Neural progenitor cell (in vitro differentiated cells): Measurements from ENCODE around the gene KRT20. TPM values are rescaled to one million over a fixed set of nuclear protein-coding genes. Genes with fewer than 3 reads are reported as not detected.

Source experiments
- DNase-seq: peaks from one replicate; pipeline ENCODE4 v3.0.0-alpha.2; 2016; ENCODE audit warnings: low spot score
- H2AFZ ChIP-seq: fragments of 200-600 bp; sonication (generic); replicated peaks from 2 replicates; pipeline ENCODE4 v1.6.1; 2016; ENCODE audit warnings: antibody characterized with exemption
- H3F3A ChIP-seq: fragments of 200-600 bp; sonication (generic); 2 replicates; pipeline ENCODE4 v1.6.1; 2016; ENCODE audit warnings: antibody characterized with exemption, low read depth
- H3K27ac ChIP-seq: fragments of 200-600 bp; sonication (generic); 2 replicates; pipeline ENCODE4 v1.5.1; 2016; ENCODE audit warnings: mild to moderate bottlenecking
- H3K27me3 ChIP-seq: fragments of 200-600 bp; sonication (generic); 2 replicates; pipeline ENCODE4 v1.6.1; 2016; ENCODE audit warnings: mild to moderate bottlenecking, moderate library complexity
- H3K36me3 ChIP-seq: fragments of 200-600 bp; sonication (generic); 2 replicates; pipeline ENCODE4 v1.5.1; 2016
- H3K4me1 ChIP-seq: fragments of 200-600 bp; sonication (generic); 2 replicates; pipeline ENCODE4 v1.6.1; 2016; ENCODE audit warnings: mixed run types
- H3K4me2 ChIP-seq: fragments of 200-600 bp; sonication (generic); 2 replicates; pipeline ENCODE4 v1.6.1; 2016
- H3K4me3 ChIP-seq: fragments of 200-600 bp; sonication (generic); 2 replicates; pipeline ENCODE4 v1.5.1; 2016
- H3K79me2 ChIP-seq: fragments of 200-600 bp; sonication (generic); 2 replicates; pipeline ENCODE4 v1.6.1; 2016; ENCODE audit warnings: low read depth
- H3K9ac ChIP-seq: fragments of 200-600 bp; sonication (generic); 2 replicates; pipeline ENCODE4 v1.6.1; 2016
- H3K9me3 ChIP-seq: fragments of 200-600 bp; sonication (generic); 2 replicates; pipeline ENCODE4 v1.5.1; 2016; ENCODE audit warnings: low read depth
- H4K20me1 ChIP-seq: fragments of 200-600 bp; sonication (generic); 2 replicates; pipeline ENCODE4 v1.6.1; 2016; ENCODE audit warnings: low read depth
- H3K27ac Mint-ChIP-seq: 3 replicates; pipeline ENCODE4 v1.8.0; 2021; ENCODE audit warnings: mixed read lengths
- H3K27me3 Mint-ChIP-seq: 2 replicates; pipeline ENCODE4 v1.8.0; 2022; ENCODE audit warnings: low read depth, mild to moderate bottlenecking, inconsistent platforms, moderate library complexity, mixed read lengths; ENCODE audit not compliant: insufficient read depth
- H3K36me3 Mint-ChIP-seq: 3 replicates; pipeline ENCODE4 v1.8.0; 2021; ENCODE audit warnings: mixed read lengths
- H3K4me1 Mint-ChIP-seq: 3 replicates; pipeline ENCODE4 v1.8.0; 2021; ENCODE audit warnings: mixed read lengths
- H3K4me3 Mint-ChIP-seq: 3 replicates; pipeline ENCODE4 v1.8.0; 2021; ENCODE audit warnings: mild to moderate bottlenecking, moderate library complexity, mixed read lengths
- H3K9me3 Mint-ChIP-seq: 3 replicates; pipeline ENCODE4 v1.8.0; 2020; ENCODE audit warnings: mixed read lengths
- EZH2 ChIP-seq: fragments of 200-600 bp; sonication (generic); IDR thresholded peaks from 2 replicates; pipeline ENCODE4 v1.6.1; 2017; ENCODE audit warnings: antibody characterized with exemption, mild to moderate bottlenecking, moderate library complexity
- EZH2phosphoT487 ChIP-seq: fragments of 200-600 bp; sonication (generic); IDR thresholded peaks from 2 replicates; pipeline ENCODE4 v1.6.1; 2017; ENCODE audit warnings: antibody characterized with exemption
- total RNA-seq: library from RNA; depleted of rRNA; stranded (reverse); fragments of >200 nt; gene quantifications from 2 replicates; pipeline ENCODE4 v1.2.3, GENCODE V29; 2015; ENCODE audit warnings: low replicate concordance
- TF ChIP-seq, protein P1 (sequence below): fragments of 200-600 bp; sonication (generic); IDR thresholded peaks from 2 replicates; pipeline ENCODE4 v1.5.1; 2017; ENCODE audit warnings: antibody characterized with exemption, mild to moderate bottlenecking

KRT20 gene
- total RNA-seq, 1 donor from 2014 or later: not detected

- Mint-ChIP-seq H3K36me3 (no peaks in the 10 kb centered on the region), H3K4me1 (no peaks in the 10 kb centered on the region), H3K27me3 (peaks cover 2% of the 10 kb centered on the region), H3K9me3 (no peaks in the 10 kb centered on the region), H3K4me3 (no peak overlapping the region), H3K27ac (no peak overlapping the region)
- Histone ChIP-seq H3F3A (no peaks in the 10 kb centered on the region), H3K4me1 (no peaks in the 10 kb centered on the region), H4K20me1 (no peaks in the 10 kb centered on the region), H3K4me3 (no peak overlapping the region), H3K9ac (no peak overlapping the region), H2AFZ (no peak overlapping the region), H3K79me2 (no peaks in the 10 kb centered on the region), H3K27ac (no peak overlapping the region), H3K36me3 (no peaks in the 10 kb centered on the region), H3K27me3 (no peaks in the 10 kb centered on the region), H3K4me2 (no peak overlapping the region), H3K9me3 (no peaks in the 10 kb centered on the region)
- TF ChIP-seq EZH2phosphoT487 (no peak), EZH2 (no peak)
- TF ChIP-seq, protein P1, sequence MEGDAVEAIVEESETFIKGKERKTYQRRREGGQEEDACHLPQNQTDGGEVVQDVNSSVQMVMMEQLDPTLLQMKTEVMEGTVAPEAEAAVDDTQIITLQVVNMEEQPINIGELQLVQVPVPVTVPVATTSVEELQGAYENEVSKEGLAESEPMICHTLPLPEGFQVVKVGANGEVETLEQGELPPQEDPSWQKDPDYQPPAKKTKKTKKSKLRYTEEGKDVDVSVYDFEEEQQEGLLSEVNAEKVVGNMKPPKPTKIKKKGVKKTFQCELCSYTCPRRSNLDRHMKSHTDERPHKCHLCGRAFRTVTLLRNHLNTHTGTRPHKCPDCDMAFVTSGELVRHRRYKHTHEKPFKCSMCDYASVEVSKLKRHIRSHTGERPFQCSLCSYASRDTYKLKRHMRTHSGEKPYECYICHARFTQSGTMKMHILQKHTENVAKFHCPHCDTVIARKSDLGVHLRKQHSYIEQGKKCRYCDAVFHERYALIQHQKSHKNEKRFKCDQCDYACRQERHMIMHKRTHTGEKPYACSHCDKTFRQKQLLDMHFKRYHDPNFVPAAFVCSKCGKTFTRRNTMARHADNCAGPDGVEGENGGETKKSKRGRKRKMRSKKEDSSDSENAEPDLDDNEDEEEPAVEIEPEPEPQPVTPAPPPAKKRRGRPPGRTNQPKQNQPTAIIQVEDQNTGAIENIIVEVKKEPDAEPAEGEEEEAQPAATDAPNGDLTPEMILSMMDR: no peak
- no peak for DNase-seq
Measured at GRCh38 chr17:40873801-40874200, 11.2 kb downstream of the KRT20 start.

DNA sequence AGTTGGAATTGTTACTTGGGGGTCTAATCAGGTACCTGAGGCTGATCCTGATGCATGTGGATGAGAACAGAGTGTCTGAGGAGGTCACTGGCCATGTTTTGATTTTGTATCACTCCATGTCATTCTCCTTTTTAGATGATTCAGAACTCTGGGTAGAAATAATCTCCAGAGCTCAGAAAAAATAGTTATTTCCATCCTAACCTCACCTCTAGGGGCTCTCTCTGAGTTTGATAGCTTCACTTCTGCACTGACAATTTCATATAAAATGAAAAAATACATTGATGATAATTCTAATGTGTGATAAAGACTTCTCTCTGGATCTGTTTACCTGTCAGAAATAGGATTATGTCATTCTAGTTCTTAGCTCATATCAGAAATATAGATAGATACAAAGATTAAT lies 11.8 kb downstream of the KRT20 start:
- no peaks in the 10 kb centered on the region for H3K79me2 ChIP-seq
- Mint-ChIP-seq H3K27me3 (peaks cover 2% of the 10 kb centered on the region), H3K36me3 (no peaks in the 10 kb centered on the region), H3K4me1 (no peaks in the 10 kb centered on the region), H3K9me3 (no peaks in the 10 kb centered on the region), H3K27ac (no peak overlapping the region), H3K4me3 (no peak overlapping the region)
- no peak for DNase-seq
- no peak for TF ChIP-seq EZH2
- TF ChIP-seq EZH2phosphoT487: no peak
- TF ChIP-seq, protein P1: no peak
- H3K27ac ChIP-seq: no peak overlapping the region
- H4K20me1 ChIP-seq: no peaks in the 10 kb centered on the region
- no peak overlapping the region for H3K4me2 ChIP-seq
- H3K4me3 ChIP-seq: no peak overlapping the region
- H3K36me3 ChIP-seq: no peaks in the 10 kb centered on the region
- H2AFZ ChIP-seq: no peak overlapping the region
- H3K4me1 ChIP-seq: no peaks in the 10 kb centered on the region
- no peaks in the 10 kb centered on the region for H3K27me3 ChIP-seq
- no peaks in the 10 kb centered on the region for H3F3A ChIP-seq
- H3K9me3 ChIP-seq: no peaks in the 10 kb centered on the region
- H3K9ac ChIP-seq: no peak overlapping the region

- DNase-seq: no peak
- no peak for TF ChIP-seq EZH2
- TF ChIP-seq, protein P1: no peak
- TF ChIP-seq EZH2phosphoT487: no peak
- no peak overlapping the region for H3K4me3 Mint-ChIP-seq
- no peaks in the 10 kb centered on the region for H3K4me1 Mint-ChIP-seq
- Histone ChIP-seq H2AFZ (no peak overlapping the region), H3K4me3 (no peak overlapping the region), H3K36me3 (no peaks in the 10 kb centered on the region), H4K20me1 (no peaks in the 10 kb centered on the region), H3K27me3 (no peaks in the 10 kb centered on the region), H3K4me1 (no peaks in the 10 kb centered on the region), H3K9ac (no peak overlapping the region), H3K27ac (no peak overlapping the region), H3F3A (no peaks in the 10 kb centered on the region), H3K9me3 (no peaks in the 10 kb centered on the region), H3K79me2 (no peaks in the 10 kb centered on the region), H3K4me2 (no peak overlapping the region)
- H3K36me3 Mint-ChIP-seq: no peaks in the 10 kb centered on the region
- no peaks in the 10 kb centered on the region for H3K9me3 Mint-ChIP-seq
- H3K27me3 Mint-ChIP-seq: peaks cover 2% of the 10 kb centered on the region
- no peak overlapping the region for H3K27ac Mint-ChIP-seq
Measured at GRCh38 chr17:40872416-40872815, 12.6 kb downstream of the KRT20 start.
